Lower lobe of right lung (tissue), 2 donors: ENCODE measurements around the gene ARAP2. TPM values are rescaled to one million over a fixed set of nuclear protein-coding genes. Genes with fewer than 3 reads are reported as not detected.

ENCODE experiments used
- ATAC-seq, 2 donors: fragments of 200-7000 bp; cut with Tn5 transposase; one replicate each; pipeline ENCODE4 v1.9.1; 2020 to 2022; ENCODE audit warnings: mild to moderate bottlenecking in 2 of 2, moderate library complexity in 2 of 2
- DNase-seq: peaks from one replicate; pipeline ENCODE4 v3.0.0-alpha.2; 2020
- H3K27ac ChIP-seq: fragments of 200-600 bp; one replicate; pipeline ENCODE4 v1.8.0; 2022
- H3K27me3 ChIP-seq: fragments of 200-600 bp; one replicate; pipeline ENCODE4 v1.8.0; 2022; ENCODE audit warnings: low read depth
- H3K36me3 ChIP-seq: fragments of 200-600 bp; one replicate; pipeline ENCODE4 v1.8.0; 2022; ENCODE audit warnings: mild to moderate bottlenecking
- H3K4me1 ChIP-seq: fragments of 200-600 bp; one replicate; pipeline ENCODE4 v1.8.0; 2022
- H3K4me3 ChIP-seq: fragments of 200-600 bp; one replicate; pipeline ENCODE4 v1.8.0; 2022; ENCODE audit warnings: mild to moderate bottlenecking
- H3K9me3 ChIP-seq: fragments of 200-600 bp; one replicate; pipeline ENCODE4 v1.8.0; 2022
- intact Hi-C: fragments of 100-400 bp; cut with DNase I; formaldehyde crosslinking; loops from one replicate; pipeline ENCODE4 v1.11.0; 2022
- total RNA-seq: library from RNA; stranded (reverse); fragmentation: NEBNext Ultra II Directional; extraction: Animal tissue kit (Norgen Biotek cat#: 25700); gene quantifications from one replicate; pipeline ENCODE4 v1.2.1, GENCODE V29; 2021
- TF ChIP-seq, protein P1 (sequence below): fragments of 200-600 bp; IDR thresholded peaks from one replicate; pipeline ENCODE4 v1.8.0; 2022; ENCODE audit warnings: antibody characterized with exemption, mild to moderate bottlenecking
- donor health status: DM: no; HTN: yes; CAD: no; lungs with severe emphysema.

The ARAP2 gene
- total RNA-seq, 1 donor from 2014 or later = 74.5 TPM

DNA sequence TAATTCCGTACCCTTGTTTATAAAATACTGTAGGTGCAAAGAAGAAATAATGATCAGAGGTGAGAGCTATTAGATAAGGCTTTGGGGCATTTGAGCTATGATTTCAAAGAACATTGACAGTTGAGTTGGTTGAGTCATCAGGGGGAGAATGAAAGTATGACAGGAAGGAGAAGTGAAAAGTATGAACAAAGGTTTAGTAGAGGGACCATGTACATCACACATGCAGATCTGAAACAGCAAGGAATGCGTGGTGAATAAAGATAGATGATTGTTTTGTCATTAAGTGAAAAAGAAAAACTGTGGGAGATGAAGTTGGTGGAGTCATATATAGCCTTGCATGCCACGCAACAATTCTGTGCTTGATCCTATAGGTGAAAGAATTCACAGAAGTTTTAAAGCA lies 163.1 kb downstream of the ARAP2 start:
- intact Hi-C loops = no loop called here

DNA sequence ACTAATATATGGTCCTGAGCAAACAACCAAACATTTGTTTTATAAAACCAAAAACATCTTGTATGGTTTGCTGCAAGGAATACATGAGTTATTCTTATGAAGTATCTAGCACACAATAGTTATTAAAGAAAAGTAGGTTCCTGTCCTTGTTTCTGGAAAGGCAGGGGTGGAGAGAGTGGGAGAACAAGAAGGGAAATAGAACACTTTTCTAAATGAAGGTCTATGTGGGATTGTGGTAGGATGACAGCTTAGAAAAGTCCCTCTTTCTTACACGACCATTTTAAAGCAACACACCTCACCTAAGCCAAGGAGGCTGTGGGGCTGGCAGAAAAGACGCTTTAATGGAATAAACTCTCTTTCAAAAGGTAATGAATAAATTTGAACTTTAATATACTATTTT lies 164.6 kb downstream of the ARAP2 start:
- Histone ChIP-seq H3K4me3 (no peak overlapping the region), H3K4me1 (no peaks in the 10 kb centered on the region), H3K36me3 (peaks cover 50% of the 10 kb centered on the region), H3K9me3 (no peaks in the 10 kb centered on the region), H3K27ac (no peak overlapping the region), H3K27me3 (no peaks in the 10 kb centered on the region)
- no peak for DNase-seq
- intact Hi-C loops = no loop called here
- TF ChIP-seq, protein P1, sequence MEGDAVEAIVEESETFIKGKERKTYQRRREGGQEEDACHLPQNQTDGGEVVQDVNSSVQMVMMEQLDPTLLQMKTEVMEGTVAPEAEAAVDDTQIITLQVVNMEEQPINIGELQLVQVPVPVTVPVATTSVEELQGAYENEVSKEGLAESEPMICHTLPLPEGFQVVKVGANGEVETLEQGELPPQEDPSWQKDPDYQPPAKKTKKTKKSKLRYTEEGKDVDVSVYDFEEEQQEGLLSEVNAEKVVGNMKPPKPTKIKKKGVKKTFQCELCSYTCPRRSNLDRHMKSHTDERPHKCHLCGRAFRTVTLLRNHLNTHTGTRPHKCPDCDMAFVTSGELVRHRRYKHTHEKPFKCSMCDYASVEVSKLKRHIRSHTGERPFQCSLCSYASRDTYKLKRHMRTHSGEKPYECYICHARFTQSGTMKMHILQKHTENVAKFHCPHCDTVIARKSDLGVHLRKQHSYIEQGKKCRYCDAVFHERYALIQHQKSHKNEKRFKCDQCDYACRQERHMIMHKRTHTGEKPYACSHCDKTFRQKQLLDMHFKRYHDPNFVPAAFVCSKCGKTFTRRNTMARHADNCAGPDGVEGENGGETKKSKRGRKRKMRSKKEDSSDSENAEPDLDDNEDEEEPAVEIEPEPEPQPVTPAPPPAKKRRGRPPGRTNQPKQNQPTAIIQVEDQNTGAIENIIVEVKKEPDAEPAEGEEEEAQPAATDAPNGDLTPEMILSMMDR = no peak
- no peak for ATAC-seq

More for the DNA sequence above, 163.1 kb downstream of the ARAP2 start:
- Histone ChIP-seq H3K27ac (no peak overlapping the region), H3K4me3 (no peak overlapping the region), H3K4me1 (no peaks in the 10 kb centered on the region), H3K36me3 (peaks cover 50% of the 10 kb centered on the region), H3K9me3 (no peaks in the 10 kb centered on the region), H3K27me3 (no peaks in the 10 kb centered on the region)
- no peak for DNase-seq
- ATAC-seq = no peak
- TF ChIP-seq, protein P1 = no peak

DNA sequence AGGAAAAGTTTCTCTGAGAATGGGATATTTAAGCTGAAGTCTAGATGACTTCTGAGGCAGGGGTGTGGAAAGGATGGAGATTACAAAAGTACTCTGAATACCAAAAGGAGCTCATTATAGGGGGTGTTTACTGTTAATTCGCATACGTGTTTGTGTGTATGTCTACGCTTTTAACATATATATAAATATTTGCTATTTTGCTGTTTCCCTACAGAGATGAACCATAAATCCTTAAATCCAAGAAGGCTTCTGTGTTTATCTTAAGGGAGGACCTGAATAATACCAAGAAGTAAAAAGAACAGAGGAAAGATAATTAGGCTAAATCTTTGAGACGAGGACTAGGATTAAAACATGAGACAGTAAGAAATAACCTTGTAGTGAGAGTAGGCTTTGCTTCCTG lies 166.0 kb downstream of the ARAP2 start:
- intact Hi-C loops = no loop called here
- no peak for ATAC-seq
- H3K36me3 ChIP-seq = peaks cover 54% of the 10 kb centered on the region

DNA sequence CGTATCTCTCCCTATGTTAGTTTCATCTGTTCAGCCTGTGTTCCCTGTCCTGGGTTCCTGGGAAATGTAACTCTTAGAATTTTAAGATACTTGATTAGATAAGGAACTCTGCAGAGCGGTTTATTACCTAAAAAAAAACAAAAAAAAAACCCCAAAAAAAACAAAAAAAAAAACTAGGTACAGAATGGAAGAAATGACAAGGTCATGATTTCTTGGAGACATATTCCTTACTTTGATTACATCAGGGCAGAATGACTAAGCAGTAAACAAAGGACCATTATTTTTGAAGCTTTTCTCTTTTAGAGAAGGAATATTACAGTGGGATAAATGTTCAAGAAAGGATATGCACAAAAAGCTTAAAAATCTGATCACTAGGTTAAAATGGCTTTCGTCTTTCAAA lies 171.8 kb downstream of the ARAP2 start:
- DNase-seq (no peak), ATAC-seq (no peak)
- intact Hi-C loops = no loop called here
- peaks cover 47% of the 10 kb centered on the region for H3K36me3 ChIP-seq
- H3K4me1 ChIP-seq = no peaks in the 10 kb centered on the region
- TF ChIP-seq, protein P1 = no peak
- H3K27me3 ChIP-seq = no peaks in the 10 kb centered on the region
- no peak overlapping the region for H3K4me3 ChIP-seq
- no peak overlapping the region for H3K27ac ChIP-seq
- H3K9me3 ChIP-seq = no peaks in the 10 kb centered on the region

More for the DNA sequence above, 166.0 kb downstream of the ARAP2 start:
- Histone ChIP-seq H3K4me3 (no peak overlapping the region), H3K9me3 (no peaks in the 10 kb centered on the region), H3K27ac (no peak overlapping the region), H3K27me3 (no peaks in the 10 kb centered on the region), H3K4me1 (no peaks in the 10 kb centered on the region)
- DNase-seq = no peak
- TF ChIP-seq, protein P1 = no peak

DNA sequence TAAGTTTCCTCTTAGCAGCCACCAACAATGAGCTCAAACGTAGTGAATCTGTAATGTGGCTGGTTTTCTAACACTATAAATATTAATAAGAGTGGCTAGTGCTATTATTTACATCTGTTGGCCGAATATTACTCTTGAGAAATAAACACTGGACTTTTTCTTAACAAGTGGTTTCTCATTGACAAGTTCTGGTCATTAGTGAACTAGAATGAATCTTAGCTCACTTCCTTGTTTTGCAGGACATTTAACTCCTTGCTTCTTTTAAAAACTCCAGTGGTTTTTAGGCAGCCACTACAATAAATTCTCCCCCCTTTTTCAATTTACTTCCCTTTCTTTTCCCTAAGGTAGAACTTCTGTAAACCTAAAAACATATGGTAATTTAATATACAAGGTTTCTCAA lies 177.2 kb downstream of the ARAP2 start:
- ATAC-seq = no peak
- no peak overlapping the region for H3K4me3 ChIP-seq

More for the DNA sequence above, 177.2 kb downstream of the ARAP2 start:
- Histone ChIP-seq H3K9me3 (no peaks in the 10 kb centered on the region), H3K27ac (no peak overlapping the region), H3K36me3 (peaks cover 33% of the 10 kb centered on the region), H3K4me1 (no peaks in the 10 kb centered on the region), H3K27me3 (no peaks in the 10 kb centered on the region)
- TF ChIP-seq, protein P1 = no peak
- intact Hi-C loops = no loop called here
- DNase-seq = no peak
